Kidney (tissue), 14 donors: Measurements from ENCODE around the gene GRAP. TPM values are rescaled to one million over a fixed set of nuclear protein-coding genes. Genes with fewer than 3 reads are reported as not detected.

Source experiments
- DNase-seq, 5 donors: peaks; one replicate each; pipeline ENCODE4 v3.0.0-alpha.2; 2013 to 2020
- FAIRE-seq: peaks from 2 replicates; lab custom pipeline; 2012; peaks lifted over from hg19 to GRCh38; lab: Jason Lieb, UNC
- H3K27ac ChIP-seq, 2 donors: one replicate each; pipeline ENCODE4 v1.7.0; 2013; ENCODE audit warnings: low read depth in 2 of 2, low read length in 2 of 2, inconsistent platforms in 1 of 2
- H3K27me3 ChIP-seq: one replicate; pipeline ENCODE4 v1.7.1; 2013; ENCODE audit warnings: low read length, inconsistent platforms; ENCODE audit not compliant: control insufficient read depth, insufficient read depth
- H3K36me3 ChIP-seq, 3 donors: one replicate each; pipeline versions ENCODE4 v1.7.0 to v1.7.1; 2013; ENCODE audit warnings: low read length in 3 of 3, control low read depth in 1 of 3, inconsistent platforms in 1 of 3; ENCODE audit not compliant: insufficient read depth in 3 of 3, control insufficient read depth in 2 of 3
- H3K4me1 ChIP-seq, 3 donors: one replicate each; pipeline versions ENCODE4 v1.7.0 to v1.7.1; 2013; ENCODE audit warnings: low read length in 3 of 3, inconsistent platforms in 1 of 3, low read depth in 1 of 3; ENCODE audit not compliant: control insufficient read depth in 2 of 3, insufficient read depth in 2 of 3
- H3K4me3 ChIP-seq, 3 donors: one replicate each; pipeline versions ENCODE4 v1.7.0 to v1.8.1; 2013; ENCODE audit warnings: low read length in 3 of 3, control low read depth in 1 of 3, inconsistent platforms in 1 of 3
- H3K9ac ChIP-seq, 3 donors: one replicate each; pipeline versions ENCODE4 v1.7.0 to v1.7.1; 2013; ENCODE audit warnings: low read length in 3 of 3, control low read depth in 1 of 3, inconsistent platforms in 1 of 3
- H3K9me3 ChIP-seq, 3 donors: one replicate each; pipeline versions ENCODE4 v1.7.0 to v1.7.1; 2013; ENCODE audit warnings: low read length in 3 of 3, control low read depth in 1 of 3, inconsistent platforms in 1 of 3; ENCODE audit not compliant: control insufficient read depth in 2 of 3, insufficient read depth in 1 of 3
- CTCF ChIP-seq: IDR thresholded peaks from 3 replicates; pipeline ENCODE4 v1.5.1; 2012; ENCODE audit warnings: mild to moderate bottlenecking, moderate library complexity, borderline replicate concordance; ENCODE audit not compliant: insufficient read depth; ENCODE audit errors: extremely low read depth
- intact Hi-C: fragments of 100-400 bp; cut with DNase I; formaldehyde crosslinking; loops from one replicate; pipeline ENCODE4 v1.11.1; 2022
- polyA plus RNA-seq: library from polyadenylated mRNA; stranded (reverse); fragments of 350-450 nt; fragmentation: Illumina TruSeq; extraction: RNeasy Lipid Tissue Mini Kit (QIAGEN cat#74804); gene quantifications from one replicate; pipeline ENCODE4 v1.2.3, GENCODE V29; 2014; ENCODE audit warnings: low read depth, low replicate concordance; ENCODE audit not compliant: insufficient read depth
- total RNA-seq: library from RNA; stranded (reverse); fragmentation: NEBNext Ultra II Directional; extraction: Animal tissue kit (Norgen Biotek cat#: 25700); gene quantifications from one replicate; pipeline ENCODE4 v1.2.1, GENCODE V29; 2021
- donor health status: control.
- donor health status: control.
- donor health status: control.
- donor health status: control.
- donor health status: control.
- donor health status: DM: yes; HTN: yes; CAD: no.
- donor health status: Normal renal cell carcinoma (clear cell type).

Gene GRAP
- total and polyA plus RNA-seq, 2 donors from 2014 or later, result 7.0 to 8.4 TPM

GRCh38 chr17:18971801-18972200, 75.0 kb downstream of the GRAP start:
- Histone ChIP-seq H3K9ac (no peak overlapping the region), H3K27me3 (no peaks in the 10 kb centered on the region), H3K4me3 (no peak overlapping the region), H3K9me3 (no peaks in the 10 kb centered on the region), H3K36me3 (peaks cover 0 to 4% (median 2%) of the 10 kb centered on the region in 3 donors), H3K27ac (no peak overlapping the region), H3K4me1 (peaks cover 0 to 3% (median 0%) of the 10 kb centered on the region in 3 donors)
- no peak for DNase-seq
- no peak for FAIRE-seq
- intact Hi-C loops, result no loop called here
- TF ChIP-seq CTCF, result no peak

Other genes starting within 250 kb of the GRAP start
- gene PRPSAP2, start 188.8 kb downstream of the GRAP start, total RNA-seq, result 30.6 TPM
- gene PRPSAP2, start 188.8 kb downstream of the GRAP start, polyA plus RNA-seq, result 32.0 TPM
- 9.7 TPM for gene SLC5A10, start 94.8 kb downstream of the GRAP start, total RNA-seq
- 16.5 TPM for gene SLC5A10, start 94.8 kb downstream of the GRAP start, polyA plus RNA-seq
- 8.0 TPM for gene FAM83G, start 42.2 kb downstream of the GRAP start, total RNA-seq
- 4.9 TPM for gene FAM83G, start 42.2 kb downstream of the GRAP start, polyA plus RNA-seq
- gene GRAPL, start 80.6 kb upstream of the GRAP start, total RNA-seq, result 10.7 TPM
- gene GRAPL, start 80.6 kb upstream of the GRAP start, polyA plus RNA-seq, result 1.4 TPM
- 45.4 TPM for gene EPN2, start 190.4 kb upstream of the GRAP start, total RNA-seq
- gene EPN2, start 190.4 kb upstream of the GRAP start, polyA plus RNA-seq, result 18.0 TPM